ENCODE data around the gene NOS1. TPM values are rescaled to one million over a fixed set of nuclear protein-coding genes. Genes with fewer than 3 reads are reported as not detected.

The NOS1 gene
- total RNA-seq, 1 donor from 2014 or later: 0.19 TPM

DNA sequence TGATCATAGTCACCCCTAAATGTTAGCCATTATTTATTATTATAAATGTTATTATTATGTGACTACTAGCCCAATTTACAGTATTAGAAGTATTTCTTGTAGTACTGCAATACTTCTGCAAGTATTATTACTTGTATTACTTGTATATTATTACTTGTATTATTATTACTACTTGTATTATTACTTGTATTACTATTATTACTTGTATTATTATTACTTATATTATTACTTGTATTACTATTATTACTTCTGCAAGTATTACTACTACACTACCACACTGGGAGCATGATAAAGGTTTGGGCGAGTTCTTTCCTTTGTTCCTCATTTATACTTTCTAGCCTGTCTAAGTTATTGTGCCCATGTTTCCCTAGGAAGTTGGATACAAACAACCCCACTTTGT, 67.9 kb downstream of the NOS1 start:
- intact Hi-C loops (cut with DNase I): no loop called here

DNA sequence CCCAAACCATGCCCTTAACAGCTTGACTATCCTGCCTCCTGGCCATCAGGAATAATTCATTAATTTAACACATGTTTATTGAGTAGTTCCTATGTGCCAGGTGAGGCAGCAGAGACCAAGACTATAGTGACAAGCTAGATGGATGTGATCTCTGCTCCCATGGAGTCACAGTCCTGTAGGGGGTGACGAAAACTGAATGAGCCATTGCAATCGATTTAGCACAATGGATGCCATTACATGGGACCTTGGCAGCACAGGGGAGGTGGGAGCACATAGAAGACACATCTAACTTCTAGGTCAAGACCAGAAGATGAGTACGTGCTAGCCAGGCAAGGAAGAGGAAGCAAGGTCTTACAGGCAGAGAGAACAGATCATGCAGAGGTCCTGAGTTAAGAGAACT, 68.7 kb downstream of the NOS1 start:
- intact Hi-C loops (cut with DNase I): no loop called here
- ATAC-seq (ENCODE audit: poor library complexity) (no peak), DNase-seq (no peak)

More for the DNA sequence above, 67.9 kb downstream of the NOS1 start:
- ATAC-seq (ENCODE audit: poor library complexity): no peak
- no peak for DNase-seq

DNA sequence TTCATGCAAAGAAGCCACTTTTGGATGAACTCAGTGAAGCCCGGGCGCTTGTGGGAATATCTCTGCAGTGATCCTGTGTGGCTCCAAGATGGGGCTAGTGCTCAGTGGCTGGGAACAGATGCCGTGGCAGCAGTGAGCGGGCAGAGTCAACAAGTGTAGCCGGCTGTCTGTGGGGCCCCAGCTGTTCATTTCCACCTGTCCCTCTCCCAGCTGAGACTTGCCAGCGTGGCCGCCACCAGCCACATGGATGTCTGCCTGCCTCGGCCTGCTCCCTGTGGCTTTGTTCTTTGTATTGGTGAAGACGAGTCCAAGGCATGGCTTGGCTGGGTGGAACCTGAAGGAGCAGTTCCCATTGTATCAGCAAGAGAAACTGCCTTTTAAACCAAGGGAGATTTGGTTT, 77.3 kb downstream of the NOS1 start:
- intact Hi-C loops (cut with DNase I): no loop called here
- DNase-seq (no peak), ATAC-seq (ENCODE audit: poor library complexity) (no peak)

DNA sequence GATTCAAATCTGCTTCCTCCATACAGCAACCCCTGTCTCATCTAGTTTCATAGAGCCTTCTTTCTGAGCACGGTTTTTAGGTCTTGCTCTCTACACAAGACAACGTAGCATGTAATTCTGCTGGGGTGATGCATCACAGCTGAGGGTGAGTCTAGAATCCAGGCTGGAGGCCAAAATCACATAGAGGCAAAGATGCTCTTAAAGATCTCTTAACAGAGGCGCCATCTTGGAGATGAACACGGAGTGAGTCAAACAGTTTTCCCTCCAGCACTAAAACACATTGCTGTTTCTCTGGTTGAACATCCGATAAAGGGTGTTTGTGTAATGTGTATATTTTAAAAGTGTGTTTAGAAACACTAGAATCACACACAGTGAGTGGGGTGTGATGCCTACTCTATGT, 78.9 kb downstream of the NOS1 start:
- intact Hi-C loops (cut with DNase I): no loop called here
- no peak for DNase-seq
- ATAC-seq (ENCODE audit: poor library complexity): no peak

DNA sequence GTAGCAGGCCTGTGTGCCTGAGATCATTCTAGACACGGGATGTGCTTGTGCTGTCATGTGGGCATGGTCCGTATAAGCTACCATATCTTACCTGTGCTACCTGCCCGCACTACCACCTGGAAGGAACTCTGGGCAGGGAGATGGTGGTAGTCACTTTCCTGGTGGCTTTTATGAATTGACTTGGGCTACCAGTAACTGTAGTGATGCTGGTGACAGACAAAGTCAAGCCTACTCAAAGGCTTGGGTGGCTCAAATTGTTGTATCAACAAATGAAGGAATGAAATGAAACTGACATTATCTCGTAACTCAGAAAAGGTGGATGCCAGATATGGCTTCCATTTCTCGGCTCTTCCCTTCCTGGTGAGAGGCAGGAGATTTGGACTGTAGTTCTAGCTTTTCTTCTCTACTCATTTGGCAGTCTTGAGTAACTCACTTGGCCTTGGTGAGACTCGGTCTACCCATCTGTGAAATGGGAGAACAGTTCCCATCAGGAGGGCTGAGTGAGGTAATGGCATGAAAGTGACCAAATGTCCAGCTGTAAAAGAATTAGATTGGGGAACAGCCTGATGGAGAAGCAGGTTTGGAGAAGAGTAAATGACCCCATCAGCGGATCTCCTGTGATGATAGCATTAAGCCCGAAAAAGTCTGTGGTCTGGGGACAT, 81.3 kb downstream of the NOS1 start:
- intact Hi-C loops (cut with DNase I): no loop called here
- ATAC-seq (ENCODE audit: poor library complexity) (no peak), DNase-seq (no peak)

DNA sequence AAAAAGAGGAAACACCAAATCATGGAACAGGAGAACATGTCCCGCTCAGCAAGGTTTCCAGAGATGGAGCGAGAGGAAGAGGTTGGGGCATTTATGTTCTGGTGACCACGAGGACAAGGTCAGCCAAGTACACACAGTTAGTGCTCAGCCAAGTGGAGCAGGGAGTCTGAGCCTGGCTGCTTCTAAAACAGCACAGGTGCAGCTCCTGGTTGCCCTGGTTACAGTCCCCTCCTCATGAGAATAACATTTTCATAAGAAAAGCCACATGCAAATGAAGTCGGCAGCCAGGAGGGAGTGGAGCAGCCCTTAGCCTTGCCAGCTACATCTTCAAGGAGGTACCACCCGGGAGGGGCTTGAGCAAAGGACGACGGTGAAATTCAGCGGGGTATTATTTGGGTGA, 81.8 kb downstream of the NOS1 start:
- ATAC-seq (ENCODE audit: poor library complexity) (no peak), DNase-seq (no peak)
- intact Hi-C loops (cut with DNase I): no loop called here

DNA sequence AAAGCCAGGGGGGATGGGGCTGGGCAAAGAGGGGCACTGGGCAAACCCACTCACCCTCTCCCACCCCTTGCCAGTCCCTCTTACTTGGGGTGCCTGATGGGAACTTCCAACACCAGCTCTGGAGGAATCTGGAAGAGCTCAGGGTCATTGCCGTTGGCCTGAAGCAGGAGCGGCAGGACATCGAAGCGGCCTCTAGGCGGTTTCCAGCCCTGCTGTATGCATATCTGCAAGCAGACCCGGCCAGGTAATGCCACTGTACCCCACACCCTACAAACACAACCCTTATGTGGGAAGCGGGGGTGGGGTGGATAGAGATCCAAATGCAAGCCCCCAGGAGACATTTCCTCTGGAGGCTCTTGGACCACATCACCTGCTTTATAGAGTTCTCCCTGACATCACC, 83.6 kb downstream of the NOS1 start:
- DNase-seq: no peak
- intact Hi-C loops (cut with DNase I): no loop called here
- ATAC-seq (ENCODE audit: poor library complexity): no peak

DNA sequence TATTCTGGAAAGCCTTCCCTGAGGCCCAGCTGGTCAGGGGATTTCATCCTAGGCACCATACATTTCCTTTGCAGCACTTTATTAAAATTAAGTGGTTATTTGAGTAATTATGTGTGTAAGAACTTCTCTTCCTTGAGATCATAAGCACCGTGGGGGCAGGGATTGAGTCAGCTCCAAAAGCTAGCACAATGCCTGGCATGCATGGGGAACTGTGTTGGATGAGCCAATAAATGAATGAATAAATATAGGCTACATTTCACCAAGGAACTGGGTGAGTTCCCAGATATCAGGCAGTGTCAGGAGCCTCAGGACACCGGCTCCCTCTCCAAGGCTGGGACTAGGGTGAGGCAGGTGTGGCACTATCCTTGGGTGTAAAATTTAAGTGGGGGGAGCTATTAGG, 88.3 kb downstream of the NOS1 start:
- intact Hi-C loops (cut with DNase I): no loop called here
- ATAC-seq (ENCODE audit: poor library complexity) (peak; percentile 64), DNase-seq (no peak)

DNA sequence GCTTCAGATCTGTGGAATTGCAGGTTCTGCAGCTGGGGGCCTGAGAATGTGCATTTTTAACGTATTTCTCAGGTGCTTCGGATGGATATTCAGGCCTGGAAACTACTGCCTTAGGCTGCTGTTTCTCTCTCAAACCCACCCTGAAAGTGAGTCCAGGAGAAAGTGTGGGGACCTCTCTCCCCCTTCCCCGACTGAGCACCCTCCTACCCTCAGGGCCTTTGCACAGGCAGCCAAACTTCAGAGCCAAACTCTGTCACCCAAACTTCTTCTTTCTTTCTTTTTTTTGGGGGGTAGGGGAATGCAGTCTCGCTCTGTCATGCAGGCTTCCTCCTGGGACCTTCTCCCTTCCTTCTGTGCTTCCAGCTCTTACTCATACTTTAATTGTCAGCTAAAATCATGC, 88.7 kb downstream of the NOS1 start:
- intact Hi-C loops (cut with DNase I): no loop called here
- no peak for ATAC-seq (ENCODE audit: poor library complexity)
- DNase-seq: no peak

DNA sequence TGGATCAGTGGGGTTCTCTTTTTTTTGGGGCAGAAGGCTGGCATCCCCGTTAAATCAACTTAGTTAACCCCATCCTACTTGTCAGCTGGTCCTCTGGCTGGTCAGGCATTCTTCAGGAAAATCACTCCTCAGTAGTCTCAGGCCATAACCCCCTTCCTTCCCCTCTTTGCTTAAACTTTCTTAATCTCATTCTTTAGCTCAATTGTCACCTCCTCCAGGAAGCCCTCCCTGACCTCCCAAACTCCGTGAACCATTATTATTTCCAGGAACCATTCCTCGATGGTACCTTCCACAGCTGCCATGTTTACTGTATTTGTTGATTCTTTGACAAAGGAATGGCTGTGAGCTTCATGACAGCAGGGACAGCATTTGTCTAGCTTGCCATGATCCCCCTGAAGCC, 98.7 kb downstream of the NOS1 start:
- no peak for DNase-seq
- ATAC-seq (ENCODE audit: poor library complexity): no peak
- intact Hi-C loops (cut with DNase I): no loop called here

DNA sequence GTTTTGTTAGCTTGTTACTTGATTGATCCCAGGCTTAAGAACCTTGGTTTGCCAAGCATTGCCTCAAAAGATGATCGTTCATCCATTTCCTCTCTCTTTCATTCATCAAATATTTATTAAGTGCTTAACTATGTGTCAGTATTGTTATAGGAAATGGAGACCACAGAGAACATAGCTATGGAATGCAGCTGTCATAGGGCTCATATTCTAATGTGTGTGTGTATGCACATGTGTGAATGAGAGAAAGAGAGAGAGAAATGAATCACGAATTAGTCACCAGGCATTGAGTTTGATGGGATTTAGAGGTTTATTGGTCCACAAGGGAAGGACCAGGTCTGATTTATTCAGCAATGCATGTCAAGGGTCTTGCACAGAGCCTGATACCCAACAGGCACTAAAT, 100.2 kb downstream of the NOS1 start:
- no peak for DNase-seq
- no peak for ATAC-seq (ENCODE audit: poor library complexity)
- intact Hi-C loops (cut with DNase I): no loop called here

DNA sequence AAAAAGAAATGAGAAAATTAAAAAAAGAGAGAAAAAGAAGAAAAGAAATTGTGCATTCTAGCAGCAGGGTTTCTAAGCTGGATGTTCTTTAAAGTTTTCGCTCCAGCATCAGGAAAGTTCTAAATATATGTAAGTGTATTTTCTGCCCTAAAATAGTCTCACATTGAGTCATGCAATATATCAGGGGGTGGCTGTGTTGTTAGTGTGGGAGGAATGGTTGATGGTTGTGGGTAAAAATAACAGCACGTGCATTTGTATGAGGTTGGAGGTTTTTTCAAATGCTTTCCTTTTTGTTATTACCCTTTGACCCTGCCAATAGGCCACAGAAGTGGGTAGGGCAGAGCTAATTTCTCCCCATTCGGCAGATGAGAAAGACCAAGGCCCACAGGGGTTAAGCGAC, 106.0 kb downstream of the NOS1 start:
- ATAC-seq (ENCODE audit: poor library complexity) (no peak), DNase-seq (no peak)
- intact Hi-C loops (cut with DNase I): no loop called here

DNA sequence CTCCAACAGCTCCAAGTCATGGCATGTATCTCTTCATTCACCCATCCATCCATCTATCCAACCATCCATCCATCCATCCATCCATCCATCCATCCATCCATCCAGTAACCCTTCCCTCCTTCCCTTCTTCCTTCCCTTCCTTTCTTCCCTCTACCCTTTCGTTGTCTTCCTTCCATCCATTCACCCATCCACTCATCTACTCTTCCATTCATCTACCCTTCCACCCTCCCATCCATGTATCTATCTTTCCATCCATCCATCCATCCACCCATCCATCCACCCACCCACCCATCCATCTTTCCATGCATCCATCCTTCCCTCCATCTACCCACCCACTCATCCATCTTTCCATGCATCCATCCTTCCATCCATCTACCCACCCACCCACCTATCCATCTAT, 117.9 kb downstream of the NOS1 start:
- intact Hi-C loops (cut with DNase I): no loop called here
- DNase-seq: no peak
- ATAC-seq (ENCODE audit: poor library complexity): no peak

DNA sequence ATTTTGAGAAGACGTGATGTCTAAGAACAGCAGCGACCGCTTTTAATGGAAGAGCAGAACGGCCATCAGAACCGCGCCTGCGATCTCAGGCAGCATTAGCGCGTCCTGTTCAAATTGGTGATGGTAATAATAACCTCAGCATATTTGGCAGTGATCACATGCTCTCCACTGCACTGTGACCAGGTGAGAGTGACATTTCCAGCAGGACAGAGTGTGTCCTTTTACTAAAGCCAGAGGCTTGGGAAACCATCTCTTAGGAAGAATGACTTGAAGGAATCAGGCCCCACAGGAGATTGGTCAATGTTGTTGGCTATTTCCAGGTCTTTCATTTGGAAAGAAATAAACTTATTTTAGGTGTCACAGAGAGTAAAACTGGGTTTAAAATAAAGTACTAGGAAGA, 119.7 kb downstream of the NOS1 start:
- DNase-seq: no peak
- intact Hi-C loops (cut with DNase I): no loop called here
- no peak for ATAC-seq (ENCODE audit: poor library complexity)

DNA sequence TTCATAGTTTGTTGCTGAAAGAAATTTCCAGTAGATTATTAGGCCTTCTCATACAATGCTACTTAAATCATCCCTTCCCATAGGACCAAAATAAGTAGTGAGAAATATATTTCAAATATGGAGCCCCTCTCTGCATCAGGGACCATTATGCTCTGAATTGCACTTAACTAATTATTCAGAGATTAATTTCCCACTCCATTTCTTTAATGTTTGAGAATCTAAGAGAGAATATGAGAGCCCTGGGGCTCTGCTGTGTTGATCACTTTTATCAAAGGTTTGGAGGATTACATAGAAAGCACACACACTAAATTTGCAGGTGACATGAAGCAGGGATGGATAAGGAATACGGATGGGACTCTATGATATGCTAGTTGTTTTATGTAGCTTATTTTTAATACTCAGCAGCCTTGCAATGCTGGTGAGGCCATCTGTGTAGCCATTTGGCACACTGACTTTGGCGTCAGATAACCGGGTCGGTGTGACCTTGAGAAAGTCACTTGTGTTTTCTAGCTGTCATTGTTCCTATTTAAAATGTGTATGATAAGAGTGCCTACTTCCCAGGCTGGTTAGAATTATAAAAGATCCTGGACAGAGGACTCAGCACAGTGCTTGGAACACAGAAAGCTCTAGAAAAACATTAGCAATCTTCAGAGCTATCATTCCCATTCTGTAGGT, 121.2 kb downstream of the NOS1 start:
- ATAC-seq (ENCODE audit: poor library complexity): peak; percentile 39
- intact Hi-C loops (cut with DNase I): no loop called here
- DNase-seq: no peak

DNA sequence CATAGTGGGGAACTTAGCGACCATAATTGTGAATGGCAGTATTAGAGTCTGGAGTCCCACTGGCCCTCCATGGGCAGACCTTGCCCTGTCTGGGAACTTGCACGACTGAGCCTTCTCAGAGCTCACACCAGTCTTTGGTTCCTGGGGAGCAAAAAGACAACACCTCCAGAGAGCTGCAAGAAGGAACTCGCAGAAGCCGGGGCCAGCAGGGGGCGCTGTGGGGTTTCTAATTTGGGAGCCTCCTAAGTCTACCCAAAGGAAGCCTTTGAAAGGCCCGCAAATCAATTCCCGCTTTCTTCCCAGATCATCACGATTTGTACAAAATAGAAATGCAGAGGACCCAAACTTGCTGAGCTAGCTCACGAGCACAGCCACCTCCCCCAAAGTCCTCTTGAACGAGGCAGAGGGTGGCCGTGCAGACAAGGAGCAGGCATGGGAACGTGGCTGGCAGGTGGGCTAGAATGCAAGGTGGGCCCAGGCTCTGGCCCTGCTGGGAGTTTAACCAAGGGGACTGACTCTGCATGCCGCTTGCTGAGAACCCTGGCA, 124.9 kb downstream of the NOS1 start:
- peak; percentile 79 for ATAC-seq (ENCODE audit: poor library complexity)
- DNase-seq: peak; percentile 88
- intact Hi-C loops (cut with DNase I): loop anchor here (2.0 to 10.0 kb wide), 3 partner anchors 348 to 600 kb away; no protein-coding TSS in a partner anchor

DNA sequence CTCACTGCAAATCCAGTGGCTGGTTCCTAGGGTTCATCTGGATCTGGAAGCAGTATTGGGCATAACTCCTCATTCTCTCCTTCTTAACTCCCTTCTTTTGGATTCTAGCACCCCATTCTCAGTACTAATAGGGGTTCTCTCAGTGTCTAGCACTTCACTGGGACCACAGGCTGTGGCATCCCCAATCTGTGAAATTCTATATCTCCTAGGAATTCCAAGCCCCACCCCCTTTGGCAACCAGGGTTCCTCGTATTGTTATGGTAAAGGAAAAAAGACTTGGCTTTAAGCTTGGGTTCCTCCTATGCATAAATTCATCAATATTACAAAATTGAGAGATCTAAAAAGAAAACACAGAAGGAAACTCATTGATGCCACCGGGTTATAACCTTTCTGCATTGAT, 126.2 kb downstream of the NOS1 start:
- ATAC-seq (ENCODE audit: poor library complexity): no peak
- DNase-seq: no peak
- intact Hi-C loops (cut with DNase I): loop anchor here (10.0 kb wide), 2 partner anchors 350 to 440 kb away; no protein-coding TSS in a partner anchor

DNA sequence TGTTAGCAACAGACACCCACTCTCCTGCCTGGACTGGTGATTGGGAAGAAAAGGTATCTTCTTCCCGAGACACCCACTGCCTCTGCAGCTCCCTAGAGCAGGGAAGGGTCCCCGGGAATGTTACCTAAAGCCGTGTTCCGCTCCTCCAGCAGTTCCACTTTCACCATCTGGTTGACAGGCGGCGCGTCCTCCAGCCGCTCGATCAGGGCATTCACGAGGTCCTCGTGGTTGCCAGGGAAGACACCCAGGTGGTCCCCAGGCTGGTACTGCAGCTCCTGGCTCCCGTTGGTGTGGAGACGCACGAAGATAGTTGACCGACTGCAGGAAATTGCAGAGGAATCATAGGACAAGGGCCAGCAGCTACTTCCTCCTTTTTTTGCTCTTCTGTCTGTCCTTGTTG, 127.0 kb downstream of the NOS1 start:
- intact Hi-C loops (cut with DNase I): loop anchor here (10.0 kb wide), 2 partner anchors 350 to 440 kb away; no protein-coding TSS in a partner anchor
- no peak for DNase-seq
- ATAC-seq (ENCODE audit: poor library complexity): no peak

DNA sequence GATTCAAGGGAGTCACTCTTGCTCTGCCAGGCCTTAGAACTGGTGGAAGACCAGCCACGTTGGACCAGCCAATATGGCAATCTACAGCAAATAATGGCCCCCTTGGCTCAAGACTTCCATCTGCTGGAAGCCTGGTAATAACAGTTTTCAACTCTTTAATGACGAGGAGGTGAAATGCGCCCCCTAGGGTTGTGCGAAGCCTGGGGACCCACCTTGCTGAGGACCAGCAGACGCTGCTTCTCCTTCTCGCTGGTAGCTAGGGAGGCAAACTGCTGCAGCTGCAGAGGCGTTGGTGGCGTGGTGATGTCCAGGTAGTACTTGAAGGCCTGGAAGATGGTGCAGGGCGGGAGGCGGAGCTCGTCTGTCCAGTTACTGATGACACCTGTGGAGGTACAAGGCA, 129.7 kb downstream of the NOS1 start:
- intact Hi-C loops (cut with DNase I): loop anchor here (10.0 kb wide), 2 partner anchors 353 to 443 kb away; no protein-coding TSS in a partner anchor
- DNase-seq: no peak
- ATAC-seq (ENCODE audit: poor library complexity): no peak

DNA sequence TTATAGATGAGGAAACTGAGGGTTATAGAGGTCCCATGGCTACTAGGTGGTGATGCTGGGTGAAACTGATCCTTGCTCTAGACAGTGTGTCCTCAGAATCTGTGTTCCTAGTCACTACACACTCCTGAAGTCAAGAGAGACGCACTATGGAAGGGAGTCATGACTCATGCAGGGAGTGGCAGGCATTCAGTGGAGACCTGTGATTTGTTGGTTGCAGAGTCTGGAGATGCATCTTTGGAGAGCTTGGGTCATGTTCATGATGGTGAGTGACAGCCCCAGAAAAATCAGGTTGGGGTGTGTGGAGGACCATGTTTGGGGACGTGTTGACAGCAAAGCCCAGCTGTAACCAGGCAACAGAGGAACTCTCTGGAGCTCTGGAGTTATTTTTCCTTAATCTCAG, 133.2 kb downstream of the NOS1 start:
- intact Hi-C loops (cut with DNase I): no loop called here
- DNase-seq: no peak
- no peak for ATAC-seq (ENCODE audit: poor library complexity)

All from Right ventricle myocardium superior (tissue), 1 donor.